Sigmoid colon (tissue), 4 donors: Measurements from ENCODE around the gene PRRG1.
"Not testable (repeated sequence)": the region's sequence is repeated elsewhere in the genome, so short reads cannot be mapped to it uniquely, and the experiment has no call there.

Source experiments
- EP300 ChIP-seq, 4 donors: sonication (generic); formaldehyde crosslinking; IDR thresholded peaks; one replicate each; pipeline ENCODE4 v1.6.1; 2017; ENCODE audit warnings: antibody characterized with exemption in 4 of 4
- POLR2A ChIP-seq, 2 donors: fragments of 450-650 bp; IDR thresholded peaks; one replicate each; pipeline ENCODE4 v1.6.1; 2016; ENCODE audit warnings: antibody characterized with exemption in 2 of 2, mild to moderate bottlenecking in 2 of 2, moderate library complexity in 2 of 2
- TF ChIP-seq, protein P1 (sequence below), 4 experiments: fragments of 450-650 bp in 3 of 4; fragments of 200-600 bp in 1 of 4; IDR thresholded peaks; one replicate each; pipeline ENCODE4 v1.5.1; 2016 to 2019; ENCODE audit warnings: antibody characterized with exemption in 4 of 4, mild to moderate bottlenecking in 3 of 4, moderate library complexity in 2 of 4

GRCh38 chrX:37460285-37460684 is 111.1 kb downstream of the PRRG1 start:
- not testable (repeated sequence) for TF ChIP-seq POLR2A, EP300 (IDR thresholded peaks at IDR 0.05)
- TF ChIP-seq, protein P1, sequence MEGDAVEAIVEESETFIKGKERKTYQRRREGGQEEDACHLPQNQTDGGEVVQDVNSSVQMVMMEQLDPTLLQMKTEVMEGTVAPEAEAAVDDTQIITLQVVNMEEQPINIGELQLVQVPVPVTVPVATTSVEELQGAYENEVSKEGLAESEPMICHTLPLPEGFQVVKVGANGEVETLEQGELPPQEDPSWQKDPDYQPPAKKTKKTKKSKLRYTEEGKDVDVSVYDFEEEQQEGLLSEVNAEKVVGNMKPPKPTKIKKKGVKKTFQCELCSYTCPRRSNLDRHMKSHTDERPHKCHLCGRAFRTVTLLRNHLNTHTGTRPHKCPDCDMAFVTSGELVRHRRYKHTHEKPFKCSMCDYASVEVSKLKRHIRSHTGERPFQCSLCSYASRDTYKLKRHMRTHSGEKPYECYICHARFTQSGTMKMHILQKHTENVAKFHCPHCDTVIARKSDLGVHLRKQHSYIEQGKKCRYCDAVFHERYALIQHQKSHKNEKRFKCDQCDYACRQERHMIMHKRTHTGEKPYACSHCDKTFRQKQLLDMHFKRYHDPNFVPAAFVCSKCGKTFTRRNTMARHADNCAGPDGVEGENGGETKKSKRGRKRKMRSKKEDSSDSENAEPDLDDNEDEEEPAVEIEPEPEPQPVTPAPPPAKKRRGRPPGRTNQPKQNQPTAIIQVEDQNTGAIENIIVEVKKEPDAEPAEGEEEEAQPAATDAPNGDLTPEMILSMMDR (IDR thresholded peaks at IDR 0.05), result not testable (repeated sequence)
